ENCODE results near the gene NAE1.

The NAE1 gene

GRCh38 chr16:66859397-66860068, 28.8 kb upstream of the NAE1 start:
- Histone ChIP-seq H3K4me3 (replicated peaks; ENCODE audit: low read depth, low read length) (no peak overlapping the region), H3K27me3 (replicated peaks; ENCODE audit: control insufficient read depth, insufficient read depth, low read length) (no peaks in the 10 kb centered on the region), H3K36me3 (ENCODE audit: control insufficient read depth, insufficient read depth, low read length) (no peaks in the 10 kb centered on the region)
- TF ChIP-seq CTCF (IDR thresholded peaks at IDR 0.05; ENCODE audit: insufficient read depth, low read length, poor library complexity, severe bottlenecking): no peak
- no peak for DNase-seq (ENCODE audit: extremely low read depth, insufficient read length)

GRCh38 chr16:66858740-66859396, 28.1 kb upstream of the NAE1 start:
- DNase-seq (ENCODE audit: extremely low read depth, insufficient read length): no peak
- no peak for TF ChIP-seq CTCF (IDR thresholded peaks at IDR 0.05; ENCODE audit: insufficient read depth, low read length, poor library complexity, severe bottlenecking)
- Histone ChIP-seq H3K27me3 (replicated peaks; ENCODE audit: control insufficient read depth, insufficient read depth, low read length) (no peaks in the 10 kb centered on the region), H3K36me3 (ENCODE audit: control insufficient read depth, insufficient read depth, low read length) (no peaks in the 10 kb centered on the region), H3K4me3 (replicated peaks; ENCODE audit: low read depth, low read length) (no peak overlapping the region)

- DNase-seq (ENCODE audit: extremely low read depth, insufficient read length): no peak
- no peak for TF ChIP-seq CTCF (IDR thresholded peaks at IDR 0.05; ENCODE audit: insufficient read depth, low read length, poor library complexity, severe bottlenecking)
- no peak overlapping the region for H3K4me3 ChIP-seq (replicated peaks; ENCODE audit: low read depth, low read length)
- no peaks in the 10 kb centered on the region for H3K27me3 ChIP-seq (replicated peaks; ENCODE audit: control insufficient read depth, insufficient read depth, low read length)
- no peaks in the 10 kb centered on the region for H3K36me3 ChIP-seq (ENCODE audit: control insufficient read depth, insufficient read depth, low read length)
Measured at GRCh38 chr16:66857437-66857836, 26.7 kb upstream of the NAE1 start.

- no peak for TF ChIP-seq CTCF (IDR thresholded peaks at IDR 0.05; ENCODE audit: insufficient read depth, low read length, poor library complexity, severe bottlenecking)
- H3K4me3 ChIP-seq (replicated peaks; ENCODE audit: low read depth, low read length): no peak overlapping the region
- no peaks in the 10 kb centered on the region for H3K36me3 ChIP-seq (ENCODE audit: control insufficient read depth, insufficient read depth, low read length)
- no peak for DNase-seq (ENCODE audit: extremely low read depth, insufficient read length)
- H3K27me3 ChIP-seq (replicated peaks; ENCODE audit: control insufficient read depth, insufficient read depth, low read length): no peaks in the 10 kb centered on the region
Measured at GRCh38 chr16:66856801-66857200, 26.0 kb upstream of the NAE1 start.

GRCh38 chr16:66856184-66856730, 25.5 kb upstream of the NAE1 start:
- Histone ChIP-seq H3K36me3 (ENCODE audit: control insufficient read depth, insufficient read depth, low read length) (no peaks in the 10 kb centered on the region), H3K4me3 (replicated peaks; ENCODE audit: low read depth, low read length) (no peak overlapping the region), H3K27me3 (replicated peaks; ENCODE audit: control insufficient read depth, insufficient read depth, low read length) (no peaks in the 10 kb centered on the region)
- no peak for TF ChIP-seq CTCF (IDR thresholded peaks at IDR 0.05; ENCODE audit: insufficient read depth, low read length, poor library complexity, severe bottlenecking)
- DNase-seq (ENCODE audit: extremely low read depth, insufficient read length): no peak

Data from GM06990 (cell line).